Liver (tissue), 9 donors: ENCODE results near the gene NCAPD2. TPM values are rescaled to one million over a fixed set of nuclear protein-coding genes. Genes with fewer than 3 reads are reported as not detected.
"Not testable (repeated sequence)": the region's sequence is repeated elsewhere in the genome, so short reads cannot be mapped to it uniquely, and the experiment has no call there.

Experiments
- DNase-seq: peaks from one replicate; pipeline ENCODE4 v3.0.0-alpha.2; 2017; ENCODE audit warnings: low spot score
- H3K27ac ChIP-seq, 2 donors: one replicate each; pipeline ENCODE4 v1.7.0; 2013; ENCODE audit warnings: inconsistent platforms in 2 of 2, low read length in 2 of 2, control low read depth in 1 of 2, low read depth in 1 of 2, mild to moderate bottlenecking in 1 of 2
- H3K27me3 ChIP-seq, 4 donors: one replicate each; pipeline versions ENCODE4 v1.6.1 to v1.7.0; 2013; ENCODE audit warnings: low read length in 3 of 4, inconsistent platforms in 1 of 4, mild to moderate bottlenecking in 1 of 4, moderate library complexity in 1 of 4; ENCODE audit not compliant: control insufficient read depth in 4 of 4, insufficient read depth in 4 of 4
- H3K36me3 ChIP-seq, 4 donors: one replicate each; pipeline versions ENCODE4 v1.6.1 to v1.7.0; 2013; ENCODE audit warnings: low read length in 3 of 4, mild to moderate bottlenecking in 3 of 4, low read depth in 1 of 4, moderate library complexity in 1 of 4; ENCODE audit not compliant: control insufficient read depth in 4 of 4, insufficient read depth in 3 of 4
- H3K4me1 ChIP-seq, 4 donors: one replicate each; pipeline versions ENCODE4 v1.6.1 to v1.7.0; 2013; ENCODE audit warnings: low read length in 3 of 4, mild to moderate bottlenecking in 3 of 4, moderate library complexity in 1 of 4; ENCODE audit not compliant: control insufficient read depth in 4 of 4, insufficient read depth in 4 of 4
- H3K4me3 ChIP-seq, 3 donors: one replicate each; pipeline versions ENCODE4 v1.6.1 to v1.7.0; 2013; ENCODE audit warnings: low read length in 3 of 3, control low read depth in 1 of 3, low read depth in 1 of 3, mild to moderate bottlenecking in 1 of 3
- H3K9ac ChIP-seq, 2 donors: one replicate each; pipeline ENCODE4 v1.7.0; 2013; ENCODE audit warnings: low read length in 2 of 2, mild to moderate bottlenecking in 2 of 2, moderate library complexity in 2 of 2, control low read depth in 1 of 2, low read depth in 1 of 2
- H3K9me3 ChIP-seq, 4 donors: one replicate each; pipeline versions ENCODE4 v1.6.1 to v1.7.0; 2013; ENCODE audit warnings: low read length in 3 of 4; ENCODE audit not compliant: control insufficient read depth in 4 of 4
- EGR1 ChIP-seq, 2 donors: IDR thresholded peaks; 2 replicates each; pipeline ENCODE4 v1.6.1; 2016 to 2018; ENCODE audit warnings: antibody characterized with exemption in 2 of 2, low read depth in 2 of 2
- GABPA ChIP-seq, 2 donors: IDR thresholded peaks in 1 of 2; conservative IDR thresholded peaks in 1 of 2; 2 replicates each; pipeline ENCODE4 v1.6.1; 2016; ENCODE audit warnings: antibody characterized with exemption in 2 of 2, mild to moderate bottlenecking in 1 of 2, moderate library complexity in 1 of 2
- HNF4G ChIP-seq: IDR thresholded peaks from 2 replicates; pipeline ENCODE4 v1.6.1; 2016; ENCODE audit warnings: antibody characterized with exemption
- JUND ChIP-seq, 2 donors: IDR thresholded peaks; 2 replicates each; pipeline ENCODE4 v1.6.1; 2016; ENCODE audit warnings: antibody characterized with exemption in 2 of 2
- NR2F2 ChIP-seq: IDR thresholded peaks from 2 replicates; pipeline ENCODE4 v1.6.1; 2016; ENCODE audit warnings: antibody characterized with exemption
- RXRA ChIP-seq, 2 donors: IDR thresholded peaks; 2 replicates each; pipeline ENCODE4 v1.6.1; 2017 to 2018; ENCODE audit warnings: antibody characterized with exemption in 2 of 2, mild to moderate bottlenecking in 1 of 2
- SP1 ChIP-seq: IDR thresholded peaks from 2 replicates; pipeline ENCODE4 v1.6.1; 2018; ENCODE audit warnings: antibody characterized with exemption, mild to moderate bottlenecking
- TAF1 ChIP-seq: conservative IDR thresholded peaks from 2 replicates; pipeline ENCODE4 v1.6.1; 2016; ENCODE audit warnings: antibody characterized with exemption, mild to moderate bottlenecking
- YY1 ChIP-seq: IDR thresholded peaks from 2 replicates; pipeline ENCODE4 v1.6.1; 2016; ENCODE audit warnings: antibody characterized with exemption, mild to moderate bottlenecking
- WGBS: extraction: QIAGEN DNeasy Blood & Tissue Kit; methylation state at CpG from one replicate; pipeline ENCODE4 v1.1.7; 2013; 5-methylcytosine and 5-hydroxymethylcytosine counted together
- polyA plus RNA-seq, 2 donors: library from polyadenylated mRNA; stranded (reverse) in 1 of 2; unstranded in 1 of 2; fragments of 200-250 nt in 1 of 2; fragments of >200 nt in 1 of 2; fragmentation: Nextera tagmentation in 1 of 2; extraction: Ambion mirVana in 1 of 2; gene quantifications; one replicate each; pipeline versions ENCODE4 v1.2.1 to v1.2.3, GENCODE V29; 2013 to 2015
- total RNA-seq, 2 donors: library from RNA; depleted of rRNA; stranded (reverse); fragments of >200 nt; gene quantifications; one replicate each; pipeline ENCODE4 v1.2.3, GENCODE V29; 2014
- TF ChIP-seq, protein P1 (sequence below): fragments of 150-350 bp; IDR thresholded peaks from 2 replicates; pipeline ENCODE4 v1.5.1; 2017; ENCODE audit warnings: improper control_type of control experiment, low read depth, low read length; ENCODE audit not compliant: missing input control
- TF ChIP-seq, protein P2 (sequence below): IDR thresholded peaks from 2 replicates; pipeline ENCODE4 v1.6.1; 2016; ENCODE audit warnings: antibody characterized with exemption
- TF ChIP-seq, protein P3 (sequence below): IDR thresholded peaks from 2 replicates; pipeline ENCODE4 v1.6.1; 2016; ENCODE audit warnings: antibody characterized with exemption, mild to moderate bottlenecking
- donor health status: healthy.
- donor health status: healthy.
- donor health status: healthy.
- donor health status: healthy.
- donor health status: healthy.

The NCAPD2 gene
- total and polyA plus RNA-seq, 4 donors, result 2.0 to 55.1 (median 7.4) TPM

DNA sequence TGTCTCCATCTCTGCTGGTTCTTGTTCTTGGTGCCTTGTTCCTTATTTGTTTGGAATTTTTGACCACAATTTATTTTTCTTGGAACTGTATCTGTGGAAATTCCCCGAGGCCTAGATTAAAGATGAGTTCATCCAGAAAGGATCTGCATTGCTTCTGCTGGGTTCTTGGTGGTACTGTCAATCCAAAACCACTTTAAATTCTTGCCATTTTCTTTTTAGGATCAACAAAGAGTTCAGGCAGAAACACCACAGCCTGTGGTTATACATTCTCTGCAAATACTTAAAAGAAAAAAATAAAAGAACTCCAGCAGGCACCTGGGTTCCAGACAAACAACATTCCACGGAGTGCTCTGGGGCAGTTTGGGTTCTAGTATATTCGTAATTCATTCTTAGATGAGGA lies 17.4 kb upstream of the NCAPD2 start:
- H3K9ac ChIP-seq, result no peak overlapping the region
- H3K36me3 ChIP-seq, result no peaks in the 10 kb centered on the region
- TF ChIP-seq SP1, result no peak
- no peak for TF ChIP-seq EGR1 (IDR thresholded peaks at IDR 0.05; ENCODE audit: low read depth in 2 of 2)
- TF ChIP-seq, protein P1, sequence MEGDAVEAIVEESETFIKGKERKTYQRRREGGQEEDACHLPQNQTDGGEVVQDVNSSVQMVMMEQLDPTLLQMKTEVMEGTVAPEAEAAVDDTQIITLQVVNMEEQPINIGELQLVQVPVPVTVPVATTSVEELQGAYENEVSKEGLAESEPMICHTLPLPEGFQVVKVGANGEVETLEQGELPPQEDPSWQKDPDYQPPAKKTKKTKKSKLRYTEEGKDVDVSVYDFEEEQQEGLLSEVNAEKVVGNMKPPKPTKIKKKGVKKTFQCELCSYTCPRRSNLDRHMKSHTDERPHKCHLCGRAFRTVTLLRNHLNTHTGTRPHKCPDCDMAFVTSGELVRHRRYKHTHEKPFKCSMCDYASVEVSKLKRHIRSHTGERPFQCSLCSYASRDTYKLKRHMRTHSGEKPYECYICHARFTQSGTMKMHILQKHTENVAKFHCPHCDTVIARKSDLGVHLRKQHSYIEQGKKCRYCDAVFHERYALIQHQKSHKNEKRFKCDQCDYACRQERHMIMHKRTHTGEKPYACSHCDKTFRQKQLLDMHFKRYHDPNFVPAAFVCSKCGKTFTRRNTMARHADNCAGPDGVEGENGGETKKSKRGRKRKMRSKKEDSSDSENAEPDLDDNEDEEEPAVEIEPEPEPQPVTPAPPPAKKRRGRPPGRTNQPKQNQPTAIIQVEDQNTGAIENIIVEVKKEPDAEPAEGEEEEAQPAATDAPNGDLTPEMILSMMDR, result no peak
- no peak for TF ChIP-seq RXRA (IDR thresholded peaks at IDR 0.05)
- TF ChIP-seq, protein P2, sequence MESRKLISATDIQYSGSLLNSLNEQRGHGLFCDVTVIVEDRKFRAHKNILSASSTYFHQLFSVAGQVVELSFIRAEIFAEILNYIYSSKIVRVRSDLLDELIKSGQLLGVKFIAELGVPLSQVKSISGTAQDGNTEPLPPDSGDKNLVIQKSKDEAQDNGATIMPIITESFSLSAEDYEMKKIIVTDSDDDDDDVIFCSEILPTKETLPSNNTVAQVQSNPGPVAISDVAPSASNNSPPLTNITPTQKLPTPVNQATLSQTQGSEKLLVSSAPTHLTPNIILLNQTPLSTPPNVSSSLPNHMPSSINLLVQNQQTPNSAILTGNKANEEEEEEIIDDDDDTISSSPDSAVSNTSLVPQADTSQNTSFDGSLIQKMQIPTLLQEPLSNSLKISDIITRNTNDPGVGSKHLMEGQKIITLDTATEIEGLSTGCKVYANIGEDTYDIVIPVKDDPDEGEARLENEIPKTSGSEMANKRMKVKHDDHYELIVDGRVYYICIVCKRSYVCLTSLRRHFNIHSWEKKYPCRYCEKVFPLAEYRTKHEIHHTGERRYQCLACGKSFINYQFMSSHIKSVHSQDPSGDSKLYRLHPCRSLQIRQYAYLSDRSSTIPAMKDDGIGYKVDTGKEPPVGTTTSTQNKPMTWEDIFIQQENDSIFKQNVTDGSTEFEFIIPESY, result no peak
- TF ChIP-seq HNF4G, result no peak
- TF ChIP-seq YY1, result no peak
- no peak for TF ChIP-seq JUND (IDR thresholded peaks at IDR 0.05)
- no peak for DNase-seq
- no peak overlapping the region for H3K27ac ChIP-seq
- H3K27me3 ChIP-seq, result no peaks in the 10 kb centered on the region
- WGBS, result 84% methylated on average over 3 of the region's 3 CpGs
- H3K4me3 ChIP-seq, result no peak overlapping the region
- no peaks in the 10 kb centered on the region for H3K9me3 ChIP-seq
- peaks cover 0 to 2% (median 0%) of the 10 kb centered on the region in 4 donors for H3K4me1 ChIP-seq

- not testable (repeated sequence) for H3K27ac ChIP-seq, H3K9ac ChIP-seq, H3K27me3 ChIP-seq, H3K36me3 ChIP-seq, DNase-seq, H3K9me3 ChIP-seq, H3K4me1 ChIP-seq, H3K4me3 ChIP-seq
- WGBS, result 95% methylated on average over 37 of the region's 37 CpGs
Observed at GRCh38 chr12:6477601-6478377, 16.1 kb upstream of the NCAPD2 start.

DNA sequence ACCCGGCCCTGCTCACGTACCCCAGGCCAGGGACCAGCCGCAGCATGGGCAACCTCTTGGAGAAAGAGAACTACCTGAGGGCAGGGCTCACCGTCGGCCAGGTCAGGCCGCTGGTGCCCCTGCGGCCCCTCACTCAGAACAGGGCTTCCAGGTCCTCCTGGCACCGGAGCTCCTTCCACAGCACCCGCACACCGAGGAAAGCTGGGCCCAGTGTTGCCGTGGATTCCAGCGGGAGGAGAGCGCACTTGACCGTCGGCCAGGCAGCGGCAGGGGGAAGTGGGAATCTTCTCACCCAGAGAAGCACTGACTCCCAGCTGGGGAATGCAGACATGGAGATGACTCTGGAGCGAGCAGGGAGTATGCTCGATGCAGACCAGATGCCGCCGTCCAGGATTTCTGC lies 15.5 kb upstream of the NCAPD2 start:
- Histone ChIP-seq H3K36me3 (no peaks in the 10 kb centered on the region), H3K27me3 (no peaks in the 10 kb centered on the region), H3K9ac (no peak overlapping the region), H3K27ac (no peak overlapping the region), H3K4me3 (no peak overlapping the region), H3K4me1 (peaks cover 0 to 2% (median 0%) of the 10 kb centered on the region in 4 donors), H3K9me3 (no peaks in the 10 kb centered on the region)
- 90% methylated on average over 20 of the region's 20 CpGs for whole genome bisulfite sequencing
- DNase-seq, result no peak
- no peak for TF ChIP-seq NR2F2

DNA sequence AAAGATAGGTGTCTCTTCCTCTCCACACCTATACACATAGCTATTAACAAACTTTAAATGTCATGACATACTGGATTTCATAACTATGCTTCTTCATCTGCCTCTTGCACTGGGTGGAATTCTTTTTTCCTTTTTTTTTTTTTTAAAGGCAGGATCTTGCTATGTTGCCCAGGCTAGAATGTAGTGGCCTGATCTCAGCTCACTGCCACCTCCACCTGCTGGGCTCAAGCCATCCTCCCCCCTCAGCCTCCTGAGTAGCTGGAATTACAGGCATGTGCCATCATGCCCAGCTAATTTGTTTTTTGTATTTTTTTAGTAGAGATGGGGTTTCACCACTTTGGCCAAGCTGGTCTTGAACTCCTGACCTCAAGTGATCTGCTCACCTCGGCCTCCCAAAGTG lies 5.7 kb upstream of the NCAPD2 start:
- H3K36me3 ChIP-seq, result peaks cover 0 to 3% (median 2%) of the 10 kb centered on the region in 4 donors
- no peak overlapping the region for H3K4me3 ChIP-seq
- 84% methylated on average over 1 of the region's 1 CpG for whole genome bisulfite sequencing
- H3K4me1 ChIP-seq, result peaks cover 2 to 10% (median 6%) of the 10 kb centered on the region in 4 donors
- no peaks in the 10 kb centered on the region for H3K9me3 ChIP-seq
- DNase-seq, result no peak
- no peaks in the 10 kb centered on the region for H3K27me3 ChIP-seq
- H3K9ac ChIP-seq, result no peak overlapping the region
- no peak overlapping the region for H3K27ac ChIP-seq
- TF ChIP-seq TAF1, result no peak
- TF ChIP-seq HNF4G, result no peak
- TF ChIP-seq YY1, result no peak
- TF ChIP-seq, protein P3, sequence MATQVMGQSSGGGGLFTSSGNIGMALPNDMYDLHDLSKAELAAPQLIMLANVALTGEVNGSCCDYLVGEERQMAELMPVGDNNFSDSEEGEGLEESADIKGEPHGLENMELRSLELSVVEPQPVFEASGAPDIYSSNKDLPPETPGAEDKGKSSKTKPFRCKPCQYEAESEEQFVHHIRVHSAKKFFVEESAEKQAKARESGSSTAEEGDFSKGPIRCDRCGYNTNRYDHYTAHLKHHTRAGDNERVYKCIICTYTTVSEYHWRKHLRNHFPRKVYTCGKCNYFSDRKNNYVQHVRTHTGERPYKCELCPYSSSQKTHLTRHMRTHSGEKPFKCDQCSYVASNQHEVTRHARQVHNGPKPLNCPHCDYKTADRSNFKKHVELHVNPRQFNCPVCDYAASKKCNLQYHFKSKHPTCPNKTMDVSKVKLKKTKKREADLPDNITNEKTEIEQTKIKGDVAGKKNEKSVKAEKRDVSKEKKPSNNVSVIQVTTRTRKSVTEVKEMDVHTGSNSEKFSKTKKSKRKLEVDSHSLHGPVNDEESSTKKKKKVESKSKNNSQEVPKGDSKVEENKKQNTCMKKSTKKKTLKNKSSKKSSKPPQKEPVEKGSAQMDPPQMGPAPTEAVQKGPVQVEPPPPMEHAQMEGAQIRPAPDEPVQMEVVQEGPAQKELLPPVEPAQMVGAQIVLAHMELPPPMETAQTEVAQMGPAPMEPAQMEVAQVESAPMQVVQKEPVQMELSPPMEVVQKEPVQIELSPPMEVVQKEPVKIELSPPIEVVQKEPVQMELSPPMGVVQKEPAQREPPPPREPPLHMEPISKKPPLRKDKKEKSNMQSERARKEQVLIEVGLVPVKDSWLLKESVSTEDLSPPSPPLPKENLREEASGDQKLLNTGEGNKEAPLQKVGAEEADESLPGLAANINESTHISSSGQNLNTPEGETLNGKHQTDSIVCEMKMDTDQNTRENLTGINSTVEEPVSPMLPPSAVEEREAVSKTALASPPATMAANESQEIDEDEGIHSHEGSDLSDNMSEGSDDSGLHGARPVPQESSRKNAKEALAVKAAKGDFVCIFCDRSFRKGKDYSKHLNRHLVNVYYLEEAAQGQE, result no peak
- TF ChIP-seq NR2F2, result no peak
- TF ChIP-seq, protein P1, result no peak
- no peak for TF ChIP-seq GABPA (IDR thresholded peaks at IDR 0.05 in 1 of 2, conservative IDR thresholded peaks at IDR 0.05 in 1 of 2)
